Prostate gland (tissue), 2 donors: ENCODE data around the gene ZMIZ1. TPM values are rescaled to one million over a fixed set of nuclear protein-coding genes. Genes with fewer than 3 reads are reported as not detected.

Source experiments
- DNase-seq: peaks from one replicate; pipeline ENCODE4 v3.0.0-alpha.2; 2019; ENCODE audit warnings: low spot score
- H3K27ac ChIP-seq, 2 donors: fragments of 200-600 bp; sonication (generic); 2 replicates each; pipeline ENCODE4 v1.5.1; 2017 to 2019
- H3K27me3 ChIP-seq: fragments of 200-600 bp; sonication (generic); replicated peaks from 2 replicates; pipeline ENCODE4 v1.5.1; 2019; ENCODE audit not compliant: insufficient read depth
- H3K36me3 ChIP-seq, 2 donors: fragments of 200-600 bp; sonication (generic); 1 replicate in 1 of 2; 2 replicates in 1 of 2; pipeline versions ENCODE4 v1.5.1 to v1.8.1; 2017 to 2019
- H3K4me1 ChIP-seq: fragments of 200-600 bp; sonication (generic); replicated peaks from 2 replicates; pipeline ENCODE4 v1.5.1; 2019
- H3K4me3 ChIP-seq, 2 donors: fragments of 200-600 bp; sonication (generic); 2 replicates each; pipeline ENCODE4 v1.5.1; 2017 to 2019
- H3K9me3 ChIP-seq: fragments of 200-600 bp; sonication (generic); 2 replicates; pipeline ENCODE4 v1.5.1; 2017
- POLR2A ChIP-seq: fragments of 450-650 bp; IDR thresholded peaks from one replicate; pipeline ENCODE4 v1.6.1; 2016; ENCODE audit warnings: antibody characterized with exemption, mild to moderate bottlenecking
- POLR2AphosphoS5 ChIP-seq: sonication (generic); formaldehyde crosslinking; IDR thresholded peaks from one replicate; pipeline ENCODE4 v1.6.1; 2017; ENCODE audit warnings: antibody characterized with exemption
- WGBS: methylation state at CpG from one replicate; pipeline ENCODE4 v1.1.5; 2018; 5-methylcytosine and 5-hydroxymethylcytosine counted together
- intact Hi-C: fragments of 100-400 bp; cut with DNase I; formaldehyde crosslinking; loops from one replicate; pipeline ENCODE4 v1.14.2; 2022
- total RNA-seq, 2 donors: library from RNA; depleted of rRNA; stranded (reverse); fragments of >200 nt; gene quantifications; one replicate each; pipeline ENCODE4 v1.1.0, GENCODE V29; 2016
- TF ChIP-seq, protein P1 (sequence below), 4 experiments: fragments of 200-600 bp in 2 of 4; fragments of 450-650 bp in 2 of 4; sonication (generic) in 2 of 4; IDR thresholded peaks; 1 replicate in 3 of 4; 2 replicates in 1 of 4; pipeline ENCODE4 v1.5.1; 2016 to 2019; ENCODE audit warnings: antibody characterized with exemption in 4 of 4, mild to moderate bottlenecking in 2 of 4, moderate library complexity in 2 of 4

Gene ZMIZ1
- total RNA-seq, 2 donors from 2014 or later: 69.6 to 78.5 TPM

- no peaks in the 10 kb centered on the region for H3K9me3 ChIP-seq
- 63% methylated on average over 9 of the region's 9 CpGs for WGBS
- H3K27me3 ChIP-seq: no peaks in the 10 kb centered on the region
- H3K36me3 ChIP-seq: no peaks in the 10 kb centered on the region
- TF ChIP-seq POLR2AphosphoS5: no peak
- no peak for TF ChIP-seq POLR2A
- TF ChIP-seq, protein P1, sequence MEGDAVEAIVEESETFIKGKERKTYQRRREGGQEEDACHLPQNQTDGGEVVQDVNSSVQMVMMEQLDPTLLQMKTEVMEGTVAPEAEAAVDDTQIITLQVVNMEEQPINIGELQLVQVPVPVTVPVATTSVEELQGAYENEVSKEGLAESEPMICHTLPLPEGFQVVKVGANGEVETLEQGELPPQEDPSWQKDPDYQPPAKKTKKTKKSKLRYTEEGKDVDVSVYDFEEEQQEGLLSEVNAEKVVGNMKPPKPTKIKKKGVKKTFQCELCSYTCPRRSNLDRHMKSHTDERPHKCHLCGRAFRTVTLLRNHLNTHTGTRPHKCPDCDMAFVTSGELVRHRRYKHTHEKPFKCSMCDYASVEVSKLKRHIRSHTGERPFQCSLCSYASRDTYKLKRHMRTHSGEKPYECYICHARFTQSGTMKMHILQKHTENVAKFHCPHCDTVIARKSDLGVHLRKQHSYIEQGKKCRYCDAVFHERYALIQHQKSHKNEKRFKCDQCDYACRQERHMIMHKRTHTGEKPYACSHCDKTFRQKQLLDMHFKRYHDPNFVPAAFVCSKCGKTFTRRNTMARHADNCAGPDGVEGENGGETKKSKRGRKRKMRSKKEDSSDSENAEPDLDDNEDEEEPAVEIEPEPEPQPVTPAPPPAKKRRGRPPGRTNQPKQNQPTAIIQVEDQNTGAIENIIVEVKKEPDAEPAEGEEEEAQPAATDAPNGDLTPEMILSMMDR (IDR thresholded peaks at IDR 0.05): peak in 2 of 4 experiments; percentile 20 to 41
- no peak for DNase-seq
- intact Hi-C loops: no loop called here
- no peak overlapping the region for H3K4me3 ChIP-seq
- no peaks in the 10 kb centered on the region for H3K4me1 ChIP-seq
- no peak overlapping the region for H3K27ac ChIP-seq
Observed at GRCh38 chr10:79202188-79203013, 133.6 kb downstream of the ZMIZ1 start.

DNA sequence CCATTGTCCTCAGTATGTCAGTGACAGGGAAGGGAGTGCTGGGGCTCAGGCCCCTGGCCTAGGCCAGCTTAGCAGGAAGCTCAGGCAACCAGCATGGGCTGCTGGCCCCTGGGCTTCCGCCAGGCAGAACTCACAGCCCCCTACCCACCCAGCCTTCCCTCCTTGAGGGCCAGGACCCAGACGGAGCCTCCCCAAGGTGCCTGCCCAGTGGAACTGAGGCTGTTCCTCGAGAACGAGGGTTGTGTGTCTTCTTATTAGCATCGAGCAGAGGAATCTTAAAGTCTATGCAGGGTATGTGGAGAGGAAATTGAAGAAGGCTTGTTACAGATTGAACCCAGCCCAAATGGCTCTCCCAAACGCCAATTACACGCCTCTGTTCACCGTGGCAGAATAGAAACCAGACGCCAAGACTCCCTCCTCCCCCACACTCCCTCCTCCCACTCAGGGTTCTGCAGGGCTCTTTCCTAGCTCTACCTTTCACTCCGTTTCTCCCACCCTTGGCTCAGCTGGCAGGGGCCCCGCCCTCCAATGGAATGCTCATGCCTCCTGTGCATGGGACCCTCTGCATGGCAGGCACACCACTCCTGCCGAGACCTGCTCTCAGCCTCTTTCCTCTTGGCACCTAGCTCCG is 134.4 kb downstream of the ZMIZ1 start:
- H3K36me3 ChIP-seq: no peaks in the 10 kb centered on the region
- no peak overlapping the region for H3K4me3 ChIP-seq
- H3K27ac ChIP-seq: no peak overlapping the region
- H3K27me3 ChIP-seq: no peaks in the 10 kb centered on the region
- DNase-seq: no peak
- intact Hi-C loops: no loop called here
- TF ChIP-seq POLR2AphosphoS5 (no peak), POLR2A (no peak)
- TF ChIP-seq, protein P1 (IDR thresholded peaks at IDR 0.05): no peak
- no peaks in the 10 kb centered on the region for H3K4me1 ChIP-seq
- no peaks in the 10 kb centered on the region for H3K9me3 ChIP-seq
- WGBS: 41% methylated on average over 13 of the region's 13 CpGs

DNA sequence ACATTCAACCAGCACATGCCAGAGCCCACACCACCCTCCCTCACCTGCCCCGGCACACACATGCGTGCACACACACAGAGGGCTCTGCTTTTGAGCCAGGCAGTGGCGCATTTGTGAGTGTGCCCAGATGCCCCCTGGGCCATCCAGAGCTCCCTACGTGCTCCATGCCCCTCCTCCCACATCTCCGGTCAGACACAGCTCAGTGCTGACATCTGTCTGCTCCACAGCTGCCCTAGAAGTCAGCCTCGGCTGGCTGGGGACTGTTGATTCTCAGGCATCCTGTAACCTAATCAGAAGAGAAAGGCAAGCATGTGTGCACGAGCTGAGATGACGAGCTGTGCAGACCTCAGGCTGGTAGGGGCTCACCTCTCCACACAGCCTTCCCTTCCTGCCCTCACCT is 135.1 kb downstream of the ZMIZ1 start:
- no peak for DNase-seq
- WGBS: 73% methylated on average over 8 of the region's 8 CpGs
- intact Hi-C loops: no loop called here
- H3K9me3 ChIP-seq: no peaks in the 10 kb centered on the region
- TF ChIP-seq, protein P1 (IDR thresholded peaks at IDR 0.05): no peak
- TF ChIP-seq POLR2AphosphoS5 (no peak), POLR2A (no peak)
- no peaks in the 10 kb centered on the region for H3K4me1 ChIP-seq
- H3K27me3 ChIP-seq: no peaks in the 10 kb centered on the region
- H3K27ac ChIP-seq: no peak overlapping the region
- no peak overlapping the region for H3K4me3 ChIP-seq
- H3K36me3 ChIP-seq: peaks cover 0 to 1% of the 10 kb centered on the region in 2 donors

DNA sequence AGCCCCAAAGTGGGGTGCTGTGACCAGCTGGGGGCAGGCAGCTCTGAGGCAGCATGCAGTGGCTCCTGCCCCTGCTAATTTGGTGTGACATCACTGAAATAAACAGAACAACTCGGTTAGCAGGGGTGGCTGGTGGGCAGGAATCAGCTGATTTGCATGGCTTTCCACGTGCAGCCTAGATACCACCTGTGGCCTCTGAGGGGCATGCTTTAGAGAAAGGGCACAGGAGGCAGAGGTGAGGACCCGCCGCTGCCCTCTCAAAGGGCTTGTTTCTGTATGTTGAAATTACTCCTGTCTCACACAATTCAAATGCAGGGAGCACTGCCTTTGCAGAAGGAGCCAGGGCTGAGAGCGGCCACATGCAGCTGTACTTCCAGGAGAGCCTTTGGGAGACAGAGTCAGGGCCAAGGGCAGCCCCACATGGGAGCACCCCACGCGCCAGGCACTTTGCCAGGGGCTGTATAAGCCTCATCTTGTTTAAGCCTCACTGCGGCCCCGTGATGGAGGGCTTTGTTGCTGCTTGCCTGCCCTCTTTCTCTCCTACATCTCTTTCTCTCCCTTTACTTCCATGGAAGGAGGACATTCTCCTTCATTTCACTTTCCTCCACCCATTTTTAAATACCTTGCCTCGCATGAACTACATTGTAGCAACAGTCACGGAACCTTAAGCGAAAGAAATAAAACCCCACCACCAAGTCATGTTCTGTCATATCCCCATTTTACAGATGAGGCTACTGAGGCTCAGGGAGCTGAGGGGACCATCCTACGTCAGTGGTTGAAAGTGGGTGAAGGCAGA is 137.7 kb downstream of the ZMIZ1 start:
- Histone ChIP-seq H3K27me3 (no peaks in the 10 kb centered on the region), H3K4me3 (no peak overlapping the region), H3K36me3 (peaks cover 4 to 10% of the 10 kb centered on the region in 2 donors), H3K9me3 (no peaks in the 10 kb centered on the region), H3K27ac (no peak overlapping the region), H3K4me1 (no peaks in the 10 kb centered on the region)
- WGBS: 65% methylated on average over 13 of the region's 13 CpGs
- TF ChIP-seq POLR2A: no peak
- TF ChIP-seq, protein P1 (IDR thresholded peaks at IDR 0.05): no peak
- no peak for TF ChIP-seq POLR2AphosphoS5
- no peak for DNase-seq
- intact Hi-C loops: no loop called here
